GM18951 (cell line): ENCODE data around the gene SNAPC2.

Source experiments
- POLR2A ChIP-seq: IDR thresholded peaks from 4 replicates; pipeline ENCODE4 v1.6.1; 2011; ENCODE audit warnings: mild to moderate bottlenecking; ENCODE audit not compliant: insufficient read length, insufficient read depth; ENCODE audit errors: extremely low read depth
- in situ Hi-C: fragments of 300-500 bp; cut with MboI; formaldehyde crosslinking; loops from one replicate; pipeline ENCODE4 v1.12.0; 2022; ENCODE audit warnings: low sequenced_read_pairs, mixed read lengths, inconsistent platforms; ENCODE audit not compliant: unreplicated experiment

Gene SNAPC2

DNA sequence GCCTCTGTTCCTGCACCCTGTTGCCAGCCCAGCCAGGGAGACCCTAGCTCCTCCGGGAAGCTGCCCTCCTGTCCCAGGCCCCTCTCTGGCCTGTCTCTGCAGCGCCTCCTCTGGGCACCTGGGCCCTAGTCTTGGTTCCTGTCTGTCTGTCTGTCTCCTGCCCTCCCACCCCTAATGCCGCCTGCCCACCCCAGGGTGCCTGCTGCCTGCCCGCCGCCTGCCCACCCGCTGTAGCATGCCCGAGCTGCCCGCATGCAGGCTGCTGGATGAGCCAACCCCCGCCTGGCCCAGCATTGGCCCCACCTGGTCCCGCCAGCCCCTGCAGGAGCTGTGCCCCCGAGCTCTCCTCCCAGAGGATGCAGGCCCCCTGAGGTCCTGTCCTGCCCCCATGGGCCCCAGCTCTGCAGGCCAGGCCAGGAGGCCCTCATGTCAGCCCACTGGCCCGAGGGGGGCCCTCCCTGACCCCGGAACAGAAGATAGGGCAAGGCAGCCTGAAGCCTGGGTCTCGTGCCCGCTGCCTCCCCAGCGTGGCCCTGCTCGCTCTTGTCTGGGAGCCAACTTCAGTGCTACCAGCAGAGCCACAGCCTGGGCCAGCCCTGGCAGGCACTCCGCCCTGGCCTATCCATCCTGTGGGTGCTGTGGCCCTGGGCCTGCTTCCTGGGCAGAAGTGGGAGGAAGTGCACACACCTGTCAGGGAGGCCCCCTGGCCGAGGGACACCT, 11.2 kb upstream of the SNAPC2 start:
- in situ Hi-C loops, result no loop called here
- TF ChIP-seq POLR2A, result no peak

DNA sequence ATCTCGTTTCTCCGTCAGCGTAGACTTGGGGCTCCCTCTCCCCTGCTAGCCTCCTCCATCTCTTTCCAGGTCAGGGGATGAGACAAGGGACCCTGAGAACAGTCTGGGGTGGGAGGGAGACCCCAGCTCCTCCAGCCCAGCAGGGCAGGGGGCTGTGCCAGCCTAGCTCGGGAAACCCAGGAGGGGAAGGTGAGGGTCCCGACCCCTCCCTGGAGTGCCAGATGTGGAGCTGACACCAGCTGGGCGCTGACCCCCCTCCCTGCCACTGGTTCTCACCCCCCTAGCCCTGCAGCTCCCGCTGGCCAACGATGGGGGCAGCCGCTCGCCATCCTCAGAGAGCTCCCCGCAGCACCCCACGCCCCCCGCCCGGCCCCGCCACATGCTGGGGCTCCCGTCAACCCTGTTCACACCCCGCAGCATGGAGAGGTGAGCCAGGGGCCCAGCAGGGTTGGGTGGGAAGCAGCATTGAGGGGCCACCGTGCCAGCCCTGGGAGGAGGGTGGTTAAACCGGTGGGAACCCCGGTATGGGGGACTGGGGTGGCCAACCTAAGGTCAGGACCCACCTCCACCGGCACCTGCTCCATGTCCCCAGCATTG, 10.6 kb upstream of the SNAPC2 start:
- TF ChIP-seq POLR2A, result no peak
- in situ Hi-C loops, result no loop called here

DNA sequence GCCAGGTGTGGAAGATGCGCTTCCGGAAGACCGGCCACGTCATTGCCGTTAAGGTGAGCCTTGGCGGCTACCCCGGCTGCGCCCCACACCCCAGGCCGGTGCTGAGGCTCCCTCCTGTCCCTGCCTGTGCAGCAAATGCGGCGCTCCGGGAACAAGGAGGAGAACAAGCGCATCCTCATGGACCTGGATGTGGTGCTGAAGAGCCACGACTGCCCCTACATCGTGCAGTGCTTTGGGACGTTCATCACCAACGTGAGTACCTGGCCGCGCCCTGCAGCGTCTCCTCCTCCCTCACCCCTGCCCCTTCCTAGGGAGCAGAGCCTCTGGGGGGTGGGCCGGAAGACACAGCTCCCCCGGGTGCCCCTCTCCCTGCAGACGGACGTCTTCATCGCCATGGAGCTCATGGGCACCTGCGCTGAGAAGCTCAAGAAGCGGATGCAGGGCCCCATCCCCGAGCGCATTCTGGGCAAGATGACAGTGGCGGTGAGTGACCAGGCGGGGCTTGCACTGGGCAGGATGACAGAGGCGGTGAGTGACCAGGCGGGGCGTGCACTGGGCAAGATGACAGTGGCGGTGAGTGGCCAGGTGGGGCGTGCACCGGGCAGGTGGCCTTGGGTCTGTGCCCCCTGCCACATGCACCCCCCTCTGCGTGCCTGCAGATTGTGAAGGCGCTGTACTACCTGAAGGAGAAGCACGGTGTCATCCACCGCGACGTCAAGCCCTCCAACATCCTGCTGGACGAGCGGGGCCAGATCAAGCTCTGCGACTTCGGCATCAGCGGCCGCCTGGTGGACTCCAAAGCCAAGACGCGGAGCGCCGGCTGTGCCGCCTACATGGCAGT, 9.6 kb upstream of the SNAPC2 start:
- in situ Hi-C loops, result no loop called here
- TF ChIP-seq POLR2A, result no peak

DNA sequence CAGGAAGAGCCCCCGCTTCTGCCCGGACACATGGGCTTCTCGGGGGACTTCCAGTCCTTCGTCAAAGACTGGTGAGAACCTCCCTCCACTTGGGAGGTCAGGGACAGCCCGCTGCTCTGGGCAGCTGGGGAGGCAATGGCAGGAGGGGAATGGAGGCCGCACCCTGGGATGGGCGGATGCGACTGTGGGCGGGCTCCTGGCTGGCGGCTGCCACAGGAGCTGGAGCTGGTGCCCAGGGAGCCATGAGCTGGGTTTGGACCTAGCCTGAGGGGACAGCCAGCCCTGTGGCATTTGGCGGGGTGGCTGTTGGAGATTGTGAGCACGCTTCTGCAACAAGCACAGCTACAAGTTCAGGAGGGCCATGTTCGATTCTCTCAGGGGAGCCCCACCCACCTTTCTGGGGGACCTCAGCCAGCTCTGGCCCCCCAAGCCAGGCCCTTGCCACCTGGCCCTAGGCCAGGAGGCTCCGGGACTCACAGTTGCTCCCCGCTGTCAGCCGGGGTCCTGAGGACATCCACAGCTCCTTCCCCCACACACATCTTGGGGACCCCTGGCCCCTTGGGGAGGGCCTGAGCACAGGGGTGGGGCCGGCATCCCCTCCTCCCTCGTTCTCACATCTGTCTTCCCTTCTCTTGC, 8.5 kb upstream of the SNAPC2 start:
- in situ Hi-C loops, result no loop called here
- no peak for TF ChIP-seq POLR2A

DNA sequence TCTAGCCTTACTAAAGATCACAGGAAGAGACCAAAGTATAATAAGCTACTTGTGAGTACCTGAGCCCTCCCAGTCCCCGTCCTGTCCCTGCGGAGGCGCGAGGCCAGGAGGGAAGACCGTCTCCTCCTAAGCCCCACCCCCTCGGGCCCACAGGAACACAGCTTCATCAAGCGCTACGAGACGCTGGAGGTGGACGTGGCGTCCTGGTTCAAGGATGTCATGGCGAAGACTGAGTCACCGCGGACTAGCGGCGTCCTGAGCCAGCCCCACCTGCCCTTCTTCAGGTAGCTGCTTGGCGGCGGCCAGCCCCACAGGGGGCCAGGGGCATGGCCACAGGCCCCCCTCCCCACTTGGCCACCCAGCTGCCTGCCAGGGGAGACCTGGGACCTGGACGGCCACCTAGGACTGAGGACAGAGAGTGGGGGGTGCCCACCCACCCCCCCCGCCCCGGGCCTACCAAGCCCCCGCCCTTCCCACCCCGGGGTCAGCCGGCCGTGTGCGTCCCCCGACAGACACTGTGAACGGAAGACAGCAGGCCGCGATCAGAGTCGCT, 7.9 kb upstream of the SNAPC2 start:
- in situ Hi-C loops, result no loop called here
- TF ChIP-seq POLR2A, result no peak

DNA sequence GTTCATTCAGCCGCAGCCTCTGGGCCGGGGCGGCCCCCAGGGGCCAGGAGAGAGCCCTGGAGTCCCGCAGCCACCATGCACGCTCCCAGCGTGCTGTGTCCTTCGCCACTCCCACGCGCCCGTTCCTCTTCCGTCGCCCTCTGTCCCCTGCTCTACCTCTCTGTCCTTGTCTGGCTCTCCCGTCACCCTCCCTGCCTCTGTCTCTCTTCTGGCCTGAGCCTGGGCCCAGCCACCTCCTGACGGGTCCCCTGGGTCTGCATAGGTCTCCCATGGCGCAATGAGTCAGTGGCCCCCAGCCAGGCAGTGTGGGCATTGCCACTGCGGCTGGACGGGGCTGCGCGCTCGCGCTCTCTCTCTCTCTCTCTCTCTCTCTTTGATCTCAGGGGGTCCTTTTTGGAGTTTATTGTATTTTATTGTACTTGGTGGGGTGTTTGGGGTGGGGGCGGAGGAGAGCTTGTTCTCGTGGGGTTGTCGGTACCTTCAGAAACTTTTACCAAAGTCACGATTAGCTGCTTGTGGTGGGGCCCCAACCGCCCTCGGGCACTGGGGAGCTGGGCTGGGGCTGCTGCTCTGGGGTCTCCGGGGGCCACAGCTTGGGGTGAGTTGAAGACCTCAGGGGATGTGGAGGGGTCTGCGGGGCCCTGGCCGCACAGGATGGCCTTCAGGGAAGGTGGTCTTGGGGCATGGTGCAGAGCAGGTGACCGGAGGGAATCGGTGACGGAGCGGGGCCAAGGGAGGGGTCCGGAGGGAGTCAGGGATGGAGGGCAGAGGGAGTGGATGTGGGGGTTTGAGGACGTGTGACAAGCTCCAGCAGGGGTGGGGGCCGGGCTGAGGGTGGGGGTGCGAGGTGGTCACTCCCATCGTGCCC, 7.2 kb upstream of the SNAPC2 start:
- no peak for TF ChIP-seq POLR2A
- in situ Hi-C loops, result no loop called here

DNA sequence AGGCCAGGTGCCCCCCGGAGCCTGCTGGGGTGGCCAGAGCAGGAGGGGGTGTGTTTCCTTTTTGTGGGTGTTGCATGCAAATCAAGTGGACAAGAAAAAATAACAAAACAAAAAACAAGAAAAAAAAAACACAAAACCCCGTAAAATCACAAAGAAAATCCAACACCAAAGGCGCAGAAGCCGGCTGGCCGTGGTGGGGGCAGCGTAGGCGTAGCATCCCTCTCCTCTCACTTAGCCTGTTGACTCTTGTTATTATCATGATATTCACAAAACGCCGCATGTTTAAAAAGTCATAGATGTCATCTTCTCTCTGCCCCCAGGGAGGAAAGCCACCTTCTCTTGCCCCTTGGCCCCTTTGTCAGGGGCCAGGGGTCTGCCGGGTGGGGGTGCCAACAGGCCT, 6.5 kb upstream of the SNAPC2 start:
- in situ Hi-C loops, result no loop called here
- TF ChIP-seq POLR2A, result no peak

DNA sequence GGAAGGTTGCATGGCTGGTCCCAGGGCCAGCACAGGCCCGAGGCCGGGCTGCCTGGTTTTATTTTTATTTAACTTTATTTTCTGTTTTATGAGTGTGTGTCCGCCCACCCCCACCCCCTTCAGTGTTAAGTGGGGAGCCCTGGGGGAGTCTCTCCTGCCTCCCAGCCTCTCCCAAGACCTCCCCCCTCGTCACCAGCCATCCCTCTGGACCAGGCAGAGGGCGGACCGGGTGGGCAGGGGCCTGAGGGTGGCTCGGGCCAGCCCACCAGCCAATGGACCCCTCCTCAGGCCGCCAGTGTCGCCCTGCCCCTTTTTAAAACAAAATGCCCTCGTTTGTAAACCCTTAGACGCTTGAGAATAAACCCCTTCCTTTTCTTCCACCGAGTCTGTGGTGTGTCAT, 6.0 kb upstream of the SNAPC2 start:
- in situ Hi-C loops, result no loop called here
- TF ChIP-seq POLR2A, result no peak

DNA sequence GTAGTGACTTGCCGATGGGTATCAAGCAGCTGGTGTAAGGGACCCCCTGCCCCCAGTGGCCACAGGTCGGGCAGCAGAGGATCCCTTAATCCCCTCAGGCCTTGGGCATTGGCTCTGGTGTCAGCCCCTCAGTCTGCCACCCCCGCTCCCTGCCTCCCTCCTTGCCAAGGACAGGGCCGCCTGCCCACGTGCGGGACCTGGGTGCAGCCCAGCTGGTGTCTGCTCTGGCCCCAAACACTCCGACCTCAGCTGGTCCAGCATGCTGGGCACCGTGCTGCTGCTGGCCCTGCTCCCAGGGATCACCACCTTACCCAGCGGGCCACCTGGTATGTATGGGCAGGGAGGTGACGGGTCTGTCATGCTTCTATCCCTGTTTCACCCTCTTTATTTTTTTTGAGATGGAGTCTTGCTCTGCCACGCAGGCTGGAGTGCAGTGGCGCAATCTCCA, 5.5 kb upstream of the SNAPC2 start, which contains the start of gene TGFBR3L:
Gene TGFBR3L (plus strand): TSS at position 233 of the 448 bp plus-strand sequence.
- TF ChIP-seq POLR2A, result no peak
- in situ Hi-C loops, result no loop called here

DNA sequence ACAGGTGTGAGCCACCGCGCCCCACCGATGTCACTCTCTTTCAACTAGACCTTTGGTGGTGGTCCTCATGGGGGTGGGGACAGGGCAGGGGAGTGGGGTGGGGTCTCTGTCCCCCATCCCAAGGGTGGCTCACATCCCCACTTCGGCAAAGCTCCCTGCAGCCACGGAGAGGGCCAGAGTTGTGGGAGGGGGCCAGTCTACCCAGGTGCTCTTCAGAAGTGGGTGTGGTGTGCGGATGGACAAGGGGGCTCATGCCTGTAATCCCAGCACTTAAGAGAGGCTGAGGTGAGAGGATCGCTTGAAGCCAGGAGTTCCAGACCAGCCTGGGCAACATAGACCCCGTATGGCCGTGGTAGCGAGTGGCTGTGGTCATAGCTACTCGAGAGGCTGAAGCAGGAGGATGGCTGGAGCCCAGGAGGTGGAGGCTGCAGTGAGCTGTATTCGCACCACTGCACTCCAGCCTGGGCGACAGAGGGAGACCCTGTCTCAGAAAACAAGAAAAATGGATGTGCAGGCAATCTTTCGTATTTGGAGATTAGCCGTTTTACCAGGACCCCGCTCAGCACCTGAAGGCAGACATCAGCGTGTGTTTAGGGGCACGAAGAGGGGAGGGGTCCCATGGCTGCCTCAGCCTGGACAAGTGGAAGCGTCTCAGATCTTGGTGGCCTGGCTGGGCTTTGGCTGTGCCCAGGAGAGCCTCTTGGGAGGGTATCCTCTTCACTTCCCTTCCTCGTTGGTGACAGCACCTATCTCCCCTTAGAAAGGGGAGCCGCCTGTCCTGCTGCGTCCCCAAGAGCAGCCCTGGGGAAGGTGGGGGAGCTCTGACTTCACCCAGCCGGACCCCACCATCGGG, 4.7 kb upstream of the SNAPC2 start:
- TF ChIP-seq POLR2A, result no peak
- in situ Hi-C loops, result no loop called here
